ENCODE data around the gene IL22. TPM values are rescaled to one million over a fixed set of nuclear protein-coding genes. Genes with fewer than 3 reads are reported as not detected.

The IL22 gene
- total and polyA plus RNA-seq, 9 of the 15 experiments (the other 6 are each of a cell fraction or from before 2014, with no cell fraction given) = not detected

- ATAC-seq = no peak
- no peak for FAIRE-seq
- Histone ChIP-seq H4K20me1 (replicated peaks; ENCODE audit: control insufficient read depth, insufficient read depth, low read length) (no peaks in the 10 kb centered on the region), H2AFZ (ENCODE audit: low read depth, low read length) (no peak overlapping the region), H3K79me2 (ENCODE audit: control insufficient read depth, insufficient read depth, low read length) (no peaks in the 10 kb centered on the region), H3K4me3 (no peak overlapping the region), H3K27me3 (ENCODE audit: control insufficient read depth in 2 of 2, insufficient read depth in 2 of 2, low read length in 2 of 2) (peaks cover 1 to 2% of the 10 kb centered on the region in 2 experiments; a peak in 3 of 5 replicates), H3K4me1 (replicated peaks in 1 of 2; ENCODE audit: control insufficient read depth in 2 of 2, insufficient read depth in 2 of 2, low read length in 2 of 2) (no peaks in the 10 kb centered on the region), H3K9ac (ENCODE audit: insufficient read depth in 1 of 2, low read depth in 2 of 2, low read length in 2 of 2) (no peak overlapping the region), H3K9me3 (replicated peaks; ENCODE audit: control insufficient read depth, insufficient read depth, low read depth, low read length) (no peaks in the 10 kb centered on the region), H3K9me1 (ENCODE audit: control insufficient read depth, insufficient read depth, low read length) (no peaks in the 10 kb centered on the region), H3K36me3 (ENCODE audit: control insufficient read depth, insufficient read depth, low read length) (no peaks in the 10 kb centered on the region), H3K4me2 (ENCODE audit: insufficient read depth, low read length) (no peak overlapping the region), H3K27ac (ENCODE audit: extremely low read depth, low read depth, low read length) (no peak overlapping the region)
- 3% methylated on average over 5 of the region's 5 CpGs for WGBS (ENCODE audit: insufficient coverage, low coverage, missing lambda C conversion rate)
- in situ Hi-C loops (cut with MboI) (no loop called here), intact Hi-C loops (cut with micrococcal nuclease) (no loop called here)
- ChIA-PET POLR2A (no interaction called here), CTCF (ENCODE audit: low intra/inter-chr PET ratio) (no interaction called here)
- TF ChIP-seq ZNF165 (CRISPR knock-in tag; IDR thresholded peaks at IDR 0.05; ENCODE audit: borderline replicate concordance) (no peak), HNRNPK (IDR thresholded peaks at IDR 0.05; ENCODE audit: low read depth, low read length, poor library complexity, severe bottlenecking) (no peak), MAX (CRISPR knock-in tag; IDR thresholded peaks at IDR 0.05) (no peak), TEAD1 (CRISPR knock-in tag; IDR thresholded peaks at IDR 0.05) (peak in 1 of 2 experiments; percentile 58; a peak in 1 of 4 replicates), ZEB2 (IDR thresholded peaks at IDR 0.05) (no peak), ZNF431 (CRISPR knock-in tag; IDR thresholded peaks at IDR 0.05) (no peak)
- no peak for DNase-seq (ENCODE audit: extremely low read depth in 1 of 4, low spot score in 3 of 4)
- BruUV-seq (replicated peaks) = no TSS peak
Measured at GRCh38 chr12:68203460-68203875, 49.9 kb downstream of the IL22 start.

- POLR2A ChIA-PET = no interaction called here
- CTCF ChIA-PET (ENCODE audit: low intra/inter-chr PET ratio) = no interaction called here
- Histone ChIP-seq H3K9me3 (replicated peaks; ENCODE audit: control insufficient read depth, insufficient read depth, low read depth, low read length) (no peaks in the 10 kb centered on the region), H3K4me2 (ENCODE audit: insufficient read depth, low read length) (no peak overlapping the region), H3K27ac (ENCODE audit: extremely low read depth, low read depth, low read length) (no peak overlapping the region), H2AFZ (ENCODE audit: low read depth, low read length) (no peak overlapping the region), H4K20me1 (replicated peaks; ENCODE audit: control insufficient read depth, insufficient read depth, low read length) (no peaks in the 10 kb centered on the region; the same call in 1 of the 2 replicates), H3K79me2 (ENCODE audit: control insufficient read depth, insufficient read depth, low read length) (no peaks in the 10 kb centered on the region), H3K9ac (ENCODE audit: insufficient read depth in 1 of 2, low read depth in 2 of 2, low read length in 2 of 2) (no peak overlapping the region), H3K4me3 (no peak overlapping the region), H3K36me3 (ENCODE audit: control insufficient read depth, insufficient read depth, low read length) (no peaks in the 10 kb centered on the region), H3K9me1 (ENCODE audit: control insufficient read depth, insufficient read depth, low read length) (no peaks in the 10 kb centered on the region), H3K4me1 (replicated peaks in 1 of 2; ENCODE audit: control insufficient read depth in 2 of 2, insufficient read depth in 2 of 2, low read length in 2 of 2) (no peaks in the 10 kb centered on the region), H3K27me3 (ENCODE audit: control insufficient read depth in 2 of 2, insufficient read depth in 2 of 2, low read length in 2 of 2) (peaks cover 5 to 16% of the 10 kb centered on the region in 2 experiments)
- DNase-seq (ENCODE audit: extremely low read depth in 1 of 4, low spot score in 3 of 4) = no peak
- 0% methylated on average over 2 of the region's 2 CpGs for WGBS (ENCODE audit: insufficient coverage, low coverage, missing lambda C conversion rate)
- in situ Hi-C loops (cut with MboI) (no loop called here), intact Hi-C loops (cut with micrococcal nuclease) (no loop called here)
- ATAC-seq = no peak
- no TSS peak for BruUV-seq (replicated peaks)
- no peak for FAIRE-seq
- TF ChIP-seq BCL6 (CRISPR knock-in tag; IDR thresholded peaks at IDR 0.05) (no peak), NFIX (CRISPR knock-in tag; IDR thresholded peaks at IDR 0.05; ENCODE audit: low read depth) (no peak), TFAP4 (CRISPR knock-in tag; IDR thresholded peaks at IDR 0.05; ENCODE audit: borderline replicate concordance) (no peak), CEBPG (CRISPR knock-in tag; IDR thresholded peaks at IDR 0.05) (no peak), CEBPG (tag; conservative IDR thresholded peaks at IDR 0.05 in 1 of 2, IDR thresholded peaks at IDR 0.05 in 1 of 2) (no peak), PTRF (tag; IDR thresholded peaks at IDR 0.05) (peak; percentile 34; the same call in 1 of the 2 replicates), TBP (optimal IDR thresholded peaks at IDR 0.05; ENCODE audit: low read depth, low read length) (no peak)
Measured at GRCh38 chr12:68200854-68201253, 52.5 kb downstream of the IL22 start.
